ENCODE data around the gene SOX13. TPM values are rescaled to one million over a fixed set of nuclear protein-coding genes. Genes with fewer than 3 reads are reported as not detected.
"Not testable (repeated sequence)": the region's sequence is repeated elsewhere in the genome, so short reads cannot be mapped to it uniquely, and the experiment has no call there.

Gene SOX13
- total RNA-seq, 1 experiment from 2014 or later = 3.4 TPM

GRCh38 chr1:204081164-204081790, 8.4 kb downstream of the SOX13 start:
- DNase-seq (ENCODE audit: low read depth) = no peak
- in situ Hi-C loops (cut with HindIII; ENCODE audit: low pct_unique_long_range_greater_than_20kb, low sequenced_read_pairs) = no loop called here

- no peak for DNase-seq (ENCODE audit: low read depth)
- in situ Hi-C loops (cut with HindIII; ENCODE audit: low pct_unique_long_range_greater_than_20kb, low sequenced_read_pairs) = no loop called here
Observed at GRCh38 chr1:204081791-204082513, 9.0 kb downstream of the SOX13 start.

- DNase-seq (ENCODE audit: low read depth) = no peak
- in situ Hi-C loops (cut with HindIII; ENCODE audit: low pct_unique_long_range_greater_than_20kb, low sequenced_read_pairs) = no loop called here
Observed at GRCh38 chr1:204083491-204083890, 10.6 kb downstream of the SOX13 start.

GRCh38 chr1:204084247-204084772, 11.4 kb downstream of the SOX13 start:
- DNase-seq (ENCODE audit: low read depth) = no peak
- in situ Hi-C loops (cut with HindIII; ENCODE audit: low pct_unique_long_range_greater_than_20kb, low sequenced_read_pairs) = no loop called here

- no peak for DNase-seq (ENCODE audit: low read depth)
- in situ Hi-C loops (cut with HindIII; ENCODE audit: low pct_unique_long_range_greater_than_20kb, low sequenced_read_pairs) = no loop called here
Observed at GRCh38 chr1:204085876-204086275, 13.0 kb downstream of the SOX13 start.

GRCh38 chr1:204087181-204087892, 14.4 kb downstream of the SOX13 start:
- in situ Hi-C loops (cut with HindIII; ENCODE audit: low pct_unique_long_range_greater_than_20kb, low sequenced_read_pairs) = no loop called here

GRCh38 chr1:204087893-204088528, 15.1 kb downstream of the SOX13 start:
- no peak for DNase-seq (ENCODE audit: low read depth)
- in situ Hi-C loops (cut with HindIII; ENCODE audit: low pct_unique_long_range_greater_than_20kb, low sequenced_read_pairs) = no loop called here

More at GRCh38 chr1:204087181-204087892, 14.4 kb downstream of the SOX13 start:
- DNase-seq (ENCODE audit: low read depth) = no peak

GRCh38 chr1:204088596-204088995, 15.7 kb downstream of the SOX13 start:
- in situ Hi-C loops (cut with HindIII; ENCODE audit: low pct_unique_long_range_greater_than_20kb, low sequenced_read_pairs) = no loop called here
- no peak for DNase-seq (ENCODE audit: low read depth)

- no peak for DNase-seq (ENCODE audit: low read depth)
Observed at GRCh38 chr1:204089044-204089751, 16.3 kb downstream of the SOX13 start.

GRCh38 chr1:204090132-204090531, 17.2 kb downstream of the SOX13 start:
- in situ Hi-C loops (cut with HindIII; ENCODE audit: low pct_unique_long_range_greater_than_20kb, low sequenced_read_pairs) = not testable (repeated sequence)

More at GRCh38 chr1:204089044-204089751, 16.3 kb downstream of the SOX13 start:
- in situ Hi-C loops (cut with HindIII; ENCODE audit: low pct_unique_long_range_greater_than_20kb, low sequenced_read_pairs) = no loop called here

GRCh38 chr1:204091066-204091465, 18.2 kb downstream of the SOX13 start:
- no peak for DNase-seq (ENCODE audit: low read depth)
- in situ Hi-C loops (cut with HindIII; ENCODE audit: low pct_unique_long_range_greater_than_20kb, low sequenced_read_pairs) = no loop called here

More at GRCh38 chr1:204090132-204090531, 17.2 kb downstream of the SOX13 start:
- DNase-seq (ENCODE audit: low read depth) = not testable (repeated sequence)

- no peak for DNase-seq (ENCODE audit: low read depth)
- in situ Hi-C loops (cut with HindIII; ENCODE audit: low pct_unique_long_range_greater_than_20kb, low sequenced_read_pairs) = no loop called here
Observed at GRCh38 chr1:204091787-204092312, 18.9 kb downstream of the SOX13 start.

GRCh38 chr1:204092632-204093420, 19.9 kb downstream of the SOX13 start:
- in situ Hi-C loops (cut with HindIII; ENCODE audit: low pct_unique_long_range_greater_than_20kb, low sequenced_read_pairs) = no loop called here
- DNase-seq (ENCODE audit: low read depth) = no peak

- in situ Hi-C loops (cut with HindIII; ENCODE audit: low pct_unique_long_range_greater_than_20kb, low sequenced_read_pairs) = no loop called here
- peak; percentile 22 for DNase-seq (ENCODE audit: low read depth)
Observed at GRCh38 chr1:204093421-204093717, 20.5 kb downstream of the SOX13 start.

GRCh38 chr1:204093781-204094180, 20.9 kb downstream of the SOX13 start:
- no peak for DNase-seq (ENCODE audit: low read depth)
- in situ Hi-C loops (cut with HindIII; ENCODE audit: low pct_unique_long_range_greater_than_20kb, low sequenced_read_pairs) = no loop called here

GRCh38 chr1:204094313-204094729, 21.4 kb downstream of the SOX13 start:
- DNase-seq (ENCODE audit: low read depth) = no peak
- in situ Hi-C loops (cut with HindIII; ENCODE audit: low pct_unique_long_range_greater_than_20kb, low sequenced_read_pairs) = no loop called here

All from Caki2 (cell line).